ENCODE measurements around the gene FBXL7. TPM values are rescaled to one million over a fixed set of nuclear protein-coding genes. Genes with fewer than 3 reads are reported as not detected.

FBXL7 gene
- polyA plus RNA-seq, 3 donors from 2014 or later: not detected

DNA sequence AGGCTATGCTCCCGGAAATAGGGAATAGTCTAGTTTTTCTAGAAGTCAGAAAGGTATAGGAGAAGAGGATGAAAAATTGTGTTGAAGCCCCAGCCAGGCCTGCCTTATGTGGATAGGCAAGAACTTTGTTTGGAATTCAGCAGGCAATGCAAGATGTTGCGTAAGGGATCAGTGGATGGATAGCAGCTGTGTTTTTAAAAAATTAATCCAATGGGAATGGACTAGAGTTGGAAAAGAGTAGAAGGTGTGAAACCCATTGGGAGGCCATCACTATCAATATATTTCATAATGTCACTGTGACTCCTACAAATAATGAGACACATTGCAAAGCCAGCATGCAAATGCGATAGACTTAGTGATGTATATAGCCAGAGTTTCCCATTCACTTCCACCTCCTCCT, 397.7 kb downstream of the FBXL7 start:
- no peaks in the 10 kb centered on the region for H3K36me3 Mint-ChIP-seq
- H3K27me3 Mint-ChIP-seq (ENCODE audit: low read depth in 3 of 3): peaks cover 0 to 2% (median 0%) of the 10 kb centered on the region in 3 donors
- no peak overlapping the region for H3K4me3 Mint-ChIP-seq

GRCh38 chr5:15898641-15899040, 398.7 kb downstream of the FBXL7 start:
- peaks cover 13 to 49% (median 17%) of the 10 kb centered on the region in 6 donors for H3K9me3 Mint-ChIP-seq
- no peak overlapping the region for H3K4me3 Mint-ChIP-seq
- DNase-seq: no peak
- no peak overlapping the region for H3K27ac Mint-ChIP-seq
- H3K4me1 Mint-ChIP-seq: no peaks in the 10 kb centered on the region
- H3K36me3 Mint-ChIP-seq: no peaks in the 10 kb centered on the region
- H3K27me3 Mint-ChIP-seq (ENCODE audit: low read depth in 3 of 3): peaks cover 0 to 2% (median 0%) of the 10 kb centered on the region in 3 donors

More for the DNA sequence above, 397.7 kb downstream of the FBXL7 start:
- DNase-seq: no peak
- Mint-ChIP-seq H3K27ac (no peak overlapping the region), H3K9me3 (peaks cover 13 to 46% (median 18%) of the 10 kb centered on the region in 6 donors), H3K4me1 (no peaks in the 10 kb centered on the region)

DNA sequence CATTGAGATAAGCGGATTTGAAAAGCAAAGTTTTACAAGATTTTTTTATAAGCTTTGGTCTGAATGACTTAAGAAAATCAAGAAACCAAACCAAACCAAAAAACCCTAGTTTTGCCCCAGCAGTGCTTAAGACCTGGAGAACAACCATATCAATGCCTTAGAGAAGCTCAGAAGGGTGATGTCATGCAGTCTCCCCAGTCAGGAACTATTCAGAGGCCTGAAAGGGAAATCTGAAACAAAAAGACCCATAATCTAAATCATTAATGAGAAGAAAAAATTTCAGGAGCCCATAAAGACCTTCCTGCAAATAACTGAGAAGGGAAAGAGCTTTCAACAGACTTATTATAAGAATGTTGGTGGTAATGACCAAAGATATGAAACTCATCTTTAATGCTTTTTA, 399.5 kb downstream of the FBXL7 start:
- no peaks in the 10 kb centered on the region for H3K36me3 Mint-ChIP-seq
- H3K27ac Mint-ChIP-seq: no peak overlapping the region

DNA sequence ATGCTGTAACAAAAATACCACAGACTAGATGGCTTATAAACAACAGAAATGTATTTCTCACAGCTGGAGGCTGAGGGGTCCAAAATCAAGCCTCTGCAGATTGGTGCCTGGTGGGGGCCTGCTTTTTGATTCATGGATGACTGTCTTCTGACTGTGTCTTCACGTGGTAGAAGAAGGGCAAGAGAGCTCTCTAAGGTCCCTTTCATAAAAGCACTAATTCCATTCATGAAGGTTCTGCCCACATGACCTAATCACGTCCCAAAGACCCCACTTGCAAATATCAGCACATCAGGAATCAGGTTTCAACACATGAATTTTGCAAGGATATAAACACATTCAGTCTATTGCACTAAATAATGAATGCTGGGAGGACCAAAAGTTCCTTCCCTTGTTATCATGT, 401.2 kb downstream of the FBXL7 start:
- Mint-ChIP-seq H3K27me3 (ENCODE audit: low read depth in 3 of 3) (peaks cover 0 to 2% (median 0%) of the 10 kb centered on the region in 3 donors), H3K9me3 (peaks cover 10 to 47% (median 15%) of the 10 kb centered on the region in 6 donors), H3K36me3 (no peaks in the 10 kb centered on the region), H3K27ac (no peak overlapping the region), H3K4me1 (no peaks in the 10 kb centered on the region), H3K4me3 (no peak overlapping the region)
- DNase-seq: no peak

More for the DNA sequence above, 399.5 kb downstream of the FBXL7 start:
- peaks cover 13 to 49% (median 15%) of the 10 kb centered on the region in 6 donors for H3K9me3 Mint-ChIP-seq
- H3K4me1 Mint-ChIP-seq: no peaks in the 10 kb centered on the region
- no peak overlapping the region for H3K4me3 Mint-ChIP-seq
- DNase-seq: no peak
- H3K27me3 Mint-ChIP-seq (ENCODE audit: low read depth in 3 of 3): peaks cover 0 to 2% (median 0%) of the 10 kb centered on the region in 3 donors

DNA sequence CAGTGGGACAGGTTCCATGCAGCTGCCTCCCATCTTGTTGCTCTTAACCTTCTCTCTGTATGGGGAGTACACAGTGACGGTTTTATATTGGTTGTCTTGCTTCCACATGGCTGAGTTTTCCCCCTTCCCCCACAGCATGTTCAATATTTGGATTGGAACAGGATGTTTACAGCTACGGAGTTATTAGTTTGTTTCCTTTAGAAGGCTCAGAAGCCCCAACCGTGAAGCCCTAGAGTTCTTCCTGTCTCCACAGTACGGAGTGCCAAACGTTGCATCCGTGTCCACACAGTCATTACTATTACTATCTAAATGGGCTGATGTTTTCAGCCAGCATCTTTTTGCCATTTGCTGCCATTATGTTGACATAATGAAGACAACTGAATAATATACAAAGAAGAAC, 402.1 kb downstream of the FBXL7 start:
- DNase-seq: no peak
- H3K27ac Mint-ChIP-seq: no peak overlapping the region
- H3K4me3 Mint-ChIP-seq: no peak overlapping the region
- H3K9me3 Mint-ChIP-seq: peaks cover 10 to 43% (median 15%) of the 10 kb centered on the region in 6 donors
- H3K27me3 Mint-ChIP-seq (ENCODE audit: low read depth in 3 of 3): peaks cover 0 to 2% (median 0%) of the 10 kb centered on the region in 3 donors
- no peaks in the 10 kb centered on the region for H3K36me3 Mint-ChIP-seq
- H3K4me1 Mint-ChIP-seq: no peaks in the 10 kb centered on the region

DNA sequence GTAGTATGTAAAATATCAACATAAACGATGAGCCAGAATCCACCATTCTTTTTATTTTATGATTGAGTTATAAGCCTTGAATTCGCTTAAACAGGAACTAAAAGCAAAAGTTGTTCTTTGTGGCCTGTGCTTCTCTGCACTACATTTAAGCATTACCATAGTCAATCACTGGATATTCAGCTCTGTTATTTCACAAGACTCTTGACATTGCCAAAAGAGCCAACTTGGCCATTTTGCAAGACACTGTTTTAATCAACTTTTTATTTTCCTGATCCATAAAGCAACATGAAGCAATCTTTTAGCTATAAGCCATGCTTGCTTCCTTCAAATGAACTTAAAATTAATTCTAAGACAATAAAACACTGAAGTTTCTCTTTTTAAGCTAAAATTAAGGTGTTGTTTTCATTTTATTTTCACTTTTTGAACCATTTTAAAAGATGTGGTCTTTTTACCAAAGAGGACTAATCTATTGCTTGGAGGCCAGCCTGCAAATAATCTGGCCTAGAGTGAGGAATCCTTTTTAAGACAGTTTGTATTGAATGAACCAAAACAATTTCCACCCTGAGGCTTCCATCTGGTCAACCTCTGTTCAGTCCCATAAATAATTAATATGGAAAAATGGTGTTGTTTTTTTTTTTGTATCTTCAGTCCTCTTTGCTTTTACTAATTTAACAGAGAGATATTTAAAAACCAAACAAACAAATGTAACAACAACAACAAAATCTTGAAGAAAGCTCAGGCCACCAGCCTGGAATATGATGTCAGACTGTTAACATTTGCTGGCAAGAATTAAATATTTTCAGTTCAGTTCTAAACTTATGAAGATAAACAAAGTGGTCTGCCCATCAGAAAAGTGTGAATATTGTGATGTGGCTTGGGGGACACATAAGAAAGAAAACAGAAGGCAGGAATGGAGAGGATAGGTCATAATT, 405.2 kb downstream of the FBXL7 start:
- Mint-ChIP-seq H3K4me1 (no peaks in the 10 kb centered on the region), H3K27me3 (ENCODE audit: low read depth in 3 of 3) (peaks cover 0 to 2% (median 0%) of the 10 kb centered on the region in 3 donors), H3K9me3 (peaks cover 0 to 25% (median 9%) of the 10 kb centered on the region in 6 donors), H3K27ac (no peak overlapping the region), H3K36me3 (no peaks in the 10 kb centered on the region), H3K4me3 (no peak overlapping the region)
- no peak for DNase-seq

- no peak for DNase-seq
- Mint-ChIP-seq H3K9me3 (peaks cover 5 to 45% (median 24%) of the 10 kb centered on the region in 6 donors), H3K36me3 (peaks cover 0 to 4% (median 0%) of the 10 kb centered on the region in 3 donors), H3K27ac (no peak overlapping the region), H3K27me3 (ENCODE audit: low read depth in 3 of 3) (peaks cover 0 to under 1% (median 0%) of the 10 kb centered on the region in 3 donors), H3K4me3 (no peak overlapping the region), H3K4me1 (no peaks in the 10 kb centered on the region)
These were observed 414.7 kb downstream of the FBXL7 start for GRCh38 chr5:15914638-15915037.

GRCh38 chr5:15926586-15926985, 426.6 kb downstream of the FBXL7 start:
- Mint-ChIP-seq H3K4me3 (no peak overlapping the region), H3K36me3 (no peaks in the 10 kb centered on the region), H3K9me3 (peaks cover 3 to 44% (median 9%) of the 10 kb centered on the region in 6 donors), H3K27ac (no peak overlapping the region), H3K27me3 (ENCODE audit: low read depth in 3 of 3) (no peaks in the 10 kb centered on the region), H3K4me1 (no peaks in the 10 kb centered on the region)
- no peak for DNase-seq

- Mint-ChIP-seq H3K4me3 (no peak overlapping the region), H3K27ac (no peak overlapping the region), H3K4me1 (no peaks in the 10 kb centered on the region), H3K36me3 (no peaks in the 10 kb centered on the region), H3K27me3 (ENCODE audit: low read depth in 3 of 3) (no peaks in the 10 kb centered on the region), H3K9me3 (peaks cover 8 to 35% (median 10%) of the 10 kb centered on the region in 6 donors)
- no peak for DNase-seq
These were observed 427.9 kb downstream of the FBXL7 start for GRCh38 chr5:15927710-15928380.

- no peak for DNase-seq
- Mint-ChIP-seq H3K4me3 (no peak overlapping the region), H3K4me1 (no peaks in the 10 kb centered on the region), H3K27ac (no peak overlapping the region), H3K9me3 (peaks cover 8 to 30% (median 10%) of the 10 kb centered on the region in 6 donors), H3K36me3 (no peaks in the 10 kb centered on the region), H3K27me3 (ENCODE audit: low read depth in 3 of 3) (peaks cover 0 to 2% (median 0%) of the 10 kb centered on the region in 3 donors)
These were observed 429.8 kb downstream of the FBXL7 start for GRCh38 chr5:15929611-15930263.

- H3K9me3 Mint-ChIP-seq: peaks cover 9 to 34% (median 13%) of the 10 kb centered on the region in 6 donors
- H3K4me1 Mint-ChIP-seq: no peaks in the 10 kb centered on the region
- H3K27ac Mint-ChIP-seq: no peak overlapping the region
- H3K36me3 Mint-ChIP-seq: peaks cover 0 to under 1% (median 0%) of the 10 kb centered on the region in 3 donors
- no peak overlapping the region for H3K4me3 Mint-ChIP-seq
- no peak for DNase-seq
- peaks cover 0 to 2% (median 0%) of the 10 kb centered on the region in 3 donors for H3K27me3 Mint-ChIP-seq (ENCODE audit: low read depth in 3 of 3)
These were observed 432.1 kb downstream of the FBXL7 start for GRCh38 chr5:15932066-15932465.

DNA sequence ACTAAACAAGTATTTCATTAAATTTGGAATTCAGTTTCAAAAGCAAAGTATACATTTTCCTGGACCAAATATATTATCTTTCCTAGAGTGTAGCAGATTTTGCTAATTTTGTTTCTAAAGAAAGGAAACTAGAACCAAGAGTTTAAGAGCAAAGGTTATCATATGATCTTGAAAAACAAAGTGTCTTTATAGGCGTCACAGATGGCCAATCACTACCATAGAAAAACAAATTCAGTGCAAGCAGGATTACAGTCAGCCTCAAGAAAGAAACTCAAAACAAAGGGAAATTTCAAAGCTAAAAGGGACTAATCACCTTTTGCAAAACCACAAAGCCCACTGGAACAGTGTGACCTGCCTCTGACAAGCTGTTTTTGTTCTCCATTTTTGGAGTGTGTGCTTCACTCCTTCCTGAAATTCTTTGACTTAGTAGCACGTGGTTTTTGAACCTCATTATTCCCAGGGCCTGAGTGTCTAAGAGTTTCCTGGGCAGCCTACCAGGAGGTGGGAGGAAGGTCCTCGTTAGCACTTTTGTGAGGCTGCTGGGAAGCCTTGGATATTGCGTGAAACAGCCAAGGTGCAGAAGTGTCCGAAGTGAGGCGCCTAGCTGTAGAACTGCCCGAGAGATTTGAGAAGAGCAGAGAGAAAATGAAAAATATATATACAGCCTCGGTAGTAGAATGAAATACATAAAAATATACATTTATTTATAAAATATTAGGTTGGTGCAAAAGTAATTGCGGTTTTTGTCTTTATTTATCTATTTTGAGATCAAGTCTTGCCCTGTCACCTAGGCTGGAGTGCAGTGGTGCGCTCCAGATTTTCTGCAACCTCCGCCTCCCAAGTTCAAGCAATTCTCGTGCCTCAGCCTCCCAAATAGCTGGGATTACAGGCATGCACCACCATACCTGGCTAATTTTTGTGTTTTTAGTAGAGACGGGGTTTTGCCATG, 433.6 kb downstream of the FBXL7 start:
- no peaks in the 10 kb centered on the region for H3K4me1 Mint-ChIP-seq
- no peak overlapping the region for H3K27ac Mint-ChIP-seq
- peaks cover 0 to 2% (median 0%) of the 10 kb centered on the region in 3 donors for H3K27me3 Mint-ChIP-seq (ENCODE audit: low read depth in 3 of 3)
- H3K9me3 Mint-ChIP-seq: peaks cover 17 to 44% (median 21%) of the 10 kb centered on the region in 6 donors
- DNase-seq: no peak
- no peak overlapping the region for H3K4me3 Mint-ChIP-seq
- H3K36me3 Mint-ChIP-seq: peaks cover 0 to 4% (median 0%) of the 10 kb centered on the region in 3 donors
